ENCODE results near the gene TGOLN2. TPM values are rescaled to one million over a fixed set of nuclear protein-coding genes. Genes with fewer than 3 reads are reported as not detected.
"Not testable (repeated sequence)": the region's sequence is repeated elsewhere in the genome, so short reads cannot be mapped to it uniquely, and the experiment has no call there.

The TGOLN2 gene
- polyA plus RNA-seq (2013, experiment 1 of 2; ENCODE audit: insufficient read length) = 100 TPM
- 87.9 TPM for polyA plus RNA-seq (2013, experiment 2 of 2; ENCODE audit: insufficient read length)

DNA sequence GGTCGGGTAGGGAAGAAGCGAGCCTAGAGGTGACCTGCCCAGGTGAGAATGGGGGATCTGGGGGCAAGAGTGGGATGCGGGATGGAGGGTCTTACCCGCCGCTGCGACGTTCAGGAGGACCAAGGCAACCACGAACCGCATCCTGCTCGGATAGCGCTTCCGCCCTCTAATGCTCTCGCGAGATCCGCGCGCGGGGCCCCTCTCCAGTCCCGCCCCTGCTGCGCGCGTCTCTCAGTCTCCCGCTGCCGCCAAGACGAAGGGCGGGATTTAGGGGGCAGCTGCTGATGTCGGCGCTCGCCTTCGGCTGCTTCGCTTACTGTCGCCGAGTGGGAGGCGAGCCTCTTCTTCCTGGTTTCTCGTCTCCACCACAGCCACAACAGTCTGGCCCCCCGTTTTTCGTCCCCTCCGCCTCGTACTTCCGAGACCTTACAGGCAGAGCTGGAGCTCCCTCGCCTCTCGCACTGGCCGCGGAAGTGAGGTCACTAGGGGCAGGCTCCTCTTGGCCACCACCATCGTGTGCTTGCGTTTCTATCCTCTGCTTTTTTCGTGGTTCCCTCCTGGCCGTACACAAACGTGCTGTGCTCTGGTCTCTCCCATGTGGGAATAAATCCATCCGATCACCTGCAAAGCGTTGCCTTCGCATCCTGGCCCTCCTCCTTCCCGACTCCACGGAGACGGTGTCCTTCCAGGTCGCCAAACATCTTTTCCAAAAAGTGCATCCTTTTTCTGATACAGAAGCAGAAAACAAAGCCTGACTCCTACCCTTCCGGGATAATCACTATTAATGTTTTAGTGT lies at the start of gene TGOLN2:
Gene TGOLN2, minus strand, starts transcription at position 168 of the 796 bp plus-strand sequence. Its CDS starts 27 bp downstream, at position 141.
- peak; percentile 92 for DNase-seq

DNA sequence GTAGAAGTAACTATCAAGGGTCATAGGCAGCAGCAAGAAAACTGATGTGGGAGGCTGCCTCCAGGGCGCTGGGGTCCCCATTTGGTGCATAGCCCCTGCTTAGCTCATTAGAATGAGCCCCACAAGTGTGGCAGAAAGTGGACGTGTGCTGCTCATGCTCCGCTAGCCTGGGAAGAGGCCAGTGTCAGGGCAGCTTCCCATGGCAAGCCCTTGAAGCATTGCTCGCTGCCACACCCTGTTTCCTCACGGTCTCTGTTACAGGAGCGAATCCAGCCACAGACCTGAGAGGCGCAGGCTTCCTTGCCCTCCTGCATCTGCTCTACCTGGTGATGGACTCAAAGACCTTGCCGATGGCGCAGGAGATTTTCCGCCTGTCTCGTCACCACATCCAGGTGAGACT lies 49.3 kb upstream of the TGOLN2 start:
- no peak for DNase-seq

DNA sequence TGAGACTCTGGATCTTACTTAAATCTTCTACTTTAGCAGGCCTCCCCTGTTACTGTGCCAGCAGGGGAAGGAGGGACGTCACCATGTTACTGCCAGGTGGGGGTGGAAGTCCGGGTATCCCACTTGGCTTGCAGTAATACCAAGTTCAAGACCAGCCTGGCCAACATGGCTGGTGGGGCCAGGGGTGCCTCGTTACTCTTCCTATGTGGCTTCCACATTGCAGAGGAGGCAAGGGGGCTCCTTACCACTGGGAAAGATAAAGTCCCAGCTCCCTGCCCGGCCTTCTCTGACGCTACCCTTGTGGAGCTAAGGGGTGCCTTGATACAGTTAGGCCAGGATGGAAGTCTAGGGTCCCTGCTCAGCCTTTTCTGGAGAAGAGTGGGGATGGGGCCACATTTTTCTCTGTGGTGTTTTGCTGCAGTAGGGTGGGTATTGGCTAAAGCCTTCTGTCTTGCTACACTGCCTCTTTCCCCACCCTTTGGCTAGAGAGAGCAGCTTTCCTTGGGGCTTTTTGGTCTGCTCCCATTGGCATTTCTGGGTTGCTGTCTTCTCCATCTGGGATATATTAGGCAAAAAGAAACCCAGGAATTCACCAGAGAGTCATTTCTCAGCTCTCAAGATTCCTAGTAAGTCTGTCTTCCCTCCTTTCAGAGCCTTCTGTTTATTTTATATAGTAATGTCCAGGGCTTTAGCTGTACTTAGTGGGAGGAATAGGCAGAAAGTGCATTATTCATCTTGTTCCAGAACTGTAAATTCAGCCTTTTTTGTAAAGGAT lies 48.7 kb upstream of the TGOLN2 start:
- peak; percentile 21 for DNase-seq

DNA sequence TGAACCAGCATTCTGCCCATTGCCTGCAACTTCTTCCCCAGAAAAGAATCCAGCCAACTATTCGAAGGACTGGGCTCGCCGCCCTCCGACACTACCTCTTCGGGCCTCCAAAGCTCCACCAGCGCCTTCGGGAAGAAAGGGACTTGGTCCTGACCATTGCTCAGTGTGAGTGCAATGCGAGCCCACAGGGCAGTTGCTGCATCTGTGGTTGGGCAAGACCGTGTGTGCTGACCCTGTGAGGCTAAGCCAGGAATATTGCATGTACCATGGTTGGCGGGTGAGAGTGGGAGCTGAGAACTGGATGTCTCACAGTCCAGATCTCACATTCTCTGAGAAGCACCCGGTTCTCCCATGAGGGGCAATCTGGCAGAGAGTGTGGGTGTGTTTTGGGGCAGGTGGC lies 43.3 kb upstream of the TGOLN2 start:
- DNase-seq = no peak

DNA sequence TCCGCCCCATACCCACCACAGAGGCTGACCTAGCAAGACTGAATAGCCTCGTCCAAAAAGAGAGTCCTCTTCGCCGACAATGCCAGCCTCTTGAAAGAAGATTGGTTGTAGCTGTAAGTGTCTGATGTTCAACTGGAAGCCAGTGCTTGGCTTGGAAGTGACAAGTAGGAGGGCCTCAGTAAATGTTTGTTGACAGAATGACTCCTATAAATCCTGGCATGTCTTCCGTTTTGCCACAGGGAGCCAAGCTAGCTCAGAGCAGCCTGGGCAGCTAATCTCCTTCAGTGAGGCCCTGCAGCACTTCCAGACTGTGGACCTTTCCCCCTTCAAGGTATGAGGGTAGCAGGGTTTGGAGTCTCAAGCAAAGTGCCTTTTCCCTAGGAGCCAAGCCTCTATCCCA lies 41.7 kb upstream of the TGOLN2 start:
- peak; percentile 39 for DNase-seq

DNA sequence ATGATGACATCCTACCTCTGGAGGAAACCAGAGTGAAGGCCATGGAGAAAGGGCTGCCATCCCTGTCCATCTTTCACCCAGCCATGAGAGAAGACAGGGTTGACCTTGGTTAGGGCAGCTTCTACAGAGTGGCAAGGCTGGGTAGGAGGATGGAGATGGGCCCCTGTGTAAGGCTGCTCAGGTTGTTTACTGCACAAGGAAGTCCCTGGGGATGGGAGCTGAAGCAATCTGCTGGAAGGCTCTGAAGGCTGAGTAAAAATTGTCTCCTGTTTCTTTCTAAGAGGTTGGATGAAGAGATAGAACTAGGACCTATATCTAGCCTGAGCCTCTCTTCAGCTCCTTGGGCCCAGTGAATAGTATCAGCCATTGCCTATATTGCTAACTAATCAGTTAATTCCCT lies 41.1 kb upstream of the TGOLN2 start:
- no peak for DNase-seq

DNA sequence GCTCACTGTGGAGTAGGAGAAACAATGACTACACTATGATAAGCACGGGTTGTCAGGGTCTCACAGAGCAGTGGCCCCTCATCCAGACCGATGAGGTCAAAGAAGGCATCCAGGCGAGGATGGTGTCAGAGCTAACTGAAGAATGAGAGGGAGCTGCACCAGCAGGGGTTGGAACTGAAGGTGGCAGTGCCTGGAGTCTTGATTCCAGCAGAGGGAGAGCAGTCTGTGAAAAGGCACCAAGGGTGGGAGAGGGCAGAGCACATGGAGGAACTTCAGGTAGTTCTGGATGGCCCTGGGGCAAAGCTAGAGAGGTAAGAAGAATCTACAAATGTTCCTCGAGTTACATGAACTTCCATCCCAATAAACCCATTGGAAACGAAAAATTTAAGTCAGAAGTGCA lies 39.4 kb upstream of the TGOLN2 start:
- no peak for DNase-seq

DNA sequence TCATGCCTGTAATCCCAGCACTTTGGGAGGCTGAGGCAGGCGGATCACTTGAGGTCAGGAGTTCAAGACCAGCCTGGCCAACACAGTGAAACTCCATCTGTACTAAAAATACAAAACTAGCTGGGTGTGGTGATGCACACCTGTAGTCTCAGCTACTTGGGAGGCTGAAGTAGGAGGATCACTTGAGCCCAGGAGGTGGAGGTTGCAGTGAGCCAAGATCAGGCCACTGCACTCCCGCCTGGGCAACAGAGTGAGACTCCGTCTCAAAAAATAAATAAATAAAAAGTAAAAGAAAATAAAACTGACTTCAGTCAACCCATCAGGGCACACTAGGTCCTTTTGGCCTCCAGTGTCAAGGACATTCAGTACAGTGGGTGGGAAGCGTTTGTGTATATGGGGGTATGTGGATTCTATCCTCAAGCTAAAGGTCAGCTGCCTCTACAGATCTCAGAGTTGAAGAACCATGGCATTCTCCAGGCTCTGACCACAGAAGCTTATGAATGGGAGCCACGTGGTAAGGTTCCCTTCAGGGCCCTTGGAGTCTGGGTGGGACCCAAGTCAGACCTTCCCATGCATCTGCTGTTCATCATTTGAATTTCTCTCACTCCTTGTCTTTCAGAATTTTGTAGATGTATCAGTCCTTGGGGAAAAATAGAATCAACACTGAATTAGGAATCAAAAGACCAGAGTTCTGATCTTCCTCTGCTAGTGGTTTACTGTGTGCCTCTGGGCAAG lies 35.0 kb upstream of the TGOLN2 start:
- DNase-seq = not testable (repeated sequence)

DNA sequence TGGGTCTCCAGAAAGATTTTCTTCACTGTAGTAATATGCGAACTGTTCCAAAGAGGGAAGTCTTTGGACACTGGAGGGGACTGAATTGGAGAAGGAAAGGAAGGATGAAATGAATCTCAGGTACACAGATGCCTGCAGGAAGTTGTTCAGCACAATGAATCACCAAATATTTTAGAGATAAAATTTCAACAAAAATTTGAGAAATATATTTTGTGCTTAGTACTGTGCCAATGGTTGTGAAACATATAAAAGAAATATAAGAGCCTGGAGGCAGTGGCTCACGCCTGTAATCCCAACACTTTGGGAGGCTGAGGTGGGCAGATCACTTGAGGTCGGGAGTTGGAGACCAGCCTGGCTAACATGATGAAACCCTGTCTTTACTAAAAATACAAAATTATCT lies 29.9 kb upstream of the TGOLN2 start:
- DNase-seq = no peak

DNA sequence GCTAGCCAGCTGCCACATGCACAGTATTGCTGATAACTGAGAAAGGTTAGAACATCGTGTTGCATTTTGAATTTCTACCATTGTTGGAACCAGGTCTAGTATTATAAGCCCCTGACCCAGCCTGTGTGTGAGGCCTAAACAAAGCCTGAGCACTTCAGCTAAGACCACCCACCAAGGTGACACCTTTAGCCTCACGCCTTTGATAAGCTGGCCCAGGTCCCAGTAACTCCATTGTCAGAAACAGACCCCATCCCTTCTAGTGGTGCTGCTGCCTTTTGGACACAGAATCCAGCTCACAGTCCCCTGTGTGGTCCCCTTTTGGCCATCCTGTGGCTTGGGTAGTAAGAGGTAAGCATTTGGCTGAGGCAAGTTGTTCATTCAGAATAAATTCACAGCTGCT lies 28.4 kb upstream of the TGOLN2 start:
- DNase-seq = no peak

DNA sequence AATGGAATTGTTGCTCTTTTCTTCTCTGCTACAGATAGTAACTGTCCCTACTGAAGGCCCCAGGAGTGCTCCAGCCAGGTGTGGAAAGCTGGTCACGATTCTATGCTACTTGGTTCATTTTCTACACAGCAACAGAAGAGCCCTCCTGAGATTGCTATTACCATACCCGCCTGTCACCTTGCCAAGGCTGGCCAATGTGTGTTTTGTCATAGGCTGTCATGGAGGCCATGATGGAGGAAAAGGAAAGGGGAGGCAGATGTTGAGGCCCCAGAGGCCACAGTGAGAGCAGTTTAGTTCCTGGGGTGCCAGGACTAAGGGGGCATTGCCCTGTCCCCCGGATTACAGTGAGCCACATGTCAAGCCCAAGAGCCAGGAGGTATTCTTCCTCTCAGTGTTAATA lies 27.7 kb upstream of the TGOLN2 start:
- DNase-seq = no peak

DNA sequence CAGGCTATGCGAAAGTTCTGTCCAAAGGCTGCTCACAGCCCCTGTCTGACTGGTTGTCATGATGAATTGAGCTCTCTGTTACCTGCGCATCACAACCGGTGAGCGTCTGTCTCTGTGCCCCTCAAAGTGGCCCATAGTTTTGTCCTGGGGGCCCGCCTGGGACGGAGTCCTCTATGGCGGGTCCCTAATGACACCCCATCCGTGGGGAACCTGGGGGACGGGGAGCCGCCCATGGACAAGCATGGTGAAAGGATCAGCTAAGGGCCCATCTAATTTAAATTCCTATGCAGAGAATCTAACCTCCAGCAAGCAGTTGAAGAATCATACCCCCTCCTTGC lies 27.3 kb upstream of the TGOLN2 start:
- no peak for DNase-seq

DNA sequence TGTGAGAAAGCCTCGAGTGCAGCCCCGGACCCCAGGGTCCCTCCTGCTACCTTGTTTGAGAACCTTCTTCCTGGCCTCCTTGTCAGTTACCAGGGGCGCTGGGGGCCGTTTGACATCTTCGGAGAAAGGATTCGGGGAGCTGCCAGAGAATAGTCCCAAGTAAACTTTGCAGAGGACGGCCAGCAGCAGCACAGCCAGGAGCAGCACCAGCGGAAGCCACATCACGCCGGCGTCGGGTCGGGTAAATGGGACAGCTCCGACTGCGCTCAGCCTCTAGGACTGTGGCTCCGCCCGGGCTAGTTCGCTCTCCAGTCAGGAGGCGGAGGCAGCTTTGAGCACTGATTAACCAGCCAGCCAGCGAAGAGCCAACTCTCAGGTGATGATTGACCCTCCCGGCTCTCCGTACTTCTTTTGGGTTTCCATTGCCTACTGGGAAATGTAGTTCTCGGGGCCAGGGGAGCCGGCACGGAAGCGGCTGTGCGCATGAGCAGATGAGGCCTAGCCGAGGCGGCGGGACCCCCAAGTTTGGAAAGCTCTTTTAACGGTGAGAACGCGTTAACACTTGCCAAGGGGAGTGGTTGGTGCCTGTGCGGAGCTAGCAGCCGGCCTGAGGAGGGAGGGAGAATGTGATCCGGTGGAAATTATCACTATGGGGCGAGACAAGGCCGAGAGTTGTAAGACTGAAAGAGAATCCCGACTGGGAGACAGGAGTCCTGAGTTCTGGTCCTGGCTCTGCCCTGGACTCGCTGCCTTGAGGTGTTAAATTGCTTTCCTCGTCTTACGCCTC lies 26.7 kb upstream of the TGOLN2 start, which contains the start of the genes ELMOD3 and RETSAT:
Gene ELMOD3, plus strand, starts transcription at position 484 of the 787 bp plus-strand sequence. CDS start 2,430 bp downstream, outside the sequence.
Gene RETSAT, minus strand, starts transcription at position 243 of the 787 bp plus-strand sequence. Its CDS starts 21 bp downstream, at position 222.
- peak; percentile 100 for DNase-seq

DNA sequence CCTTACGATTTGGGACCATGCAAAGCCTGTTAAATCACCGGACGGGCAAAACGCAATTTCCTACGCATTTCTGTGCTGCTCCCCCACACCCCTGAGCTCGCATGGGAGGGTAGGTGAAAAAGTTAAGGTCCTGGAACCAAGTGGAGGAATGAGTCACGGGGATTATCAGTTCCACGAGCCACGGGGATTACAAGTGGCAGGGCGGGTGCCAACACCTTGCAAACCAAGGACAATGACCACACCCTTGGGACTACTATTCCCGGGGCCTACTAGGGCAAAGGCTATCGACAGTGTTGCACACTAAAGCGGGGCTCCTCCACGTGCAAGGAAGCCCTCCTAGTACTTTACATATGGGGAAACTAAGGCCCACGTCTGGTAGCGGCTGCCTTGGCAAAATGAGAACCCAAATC lies 26.1 kb upstream of the TGOLN2 start:
- no peak for DNase-seq

DNA sequence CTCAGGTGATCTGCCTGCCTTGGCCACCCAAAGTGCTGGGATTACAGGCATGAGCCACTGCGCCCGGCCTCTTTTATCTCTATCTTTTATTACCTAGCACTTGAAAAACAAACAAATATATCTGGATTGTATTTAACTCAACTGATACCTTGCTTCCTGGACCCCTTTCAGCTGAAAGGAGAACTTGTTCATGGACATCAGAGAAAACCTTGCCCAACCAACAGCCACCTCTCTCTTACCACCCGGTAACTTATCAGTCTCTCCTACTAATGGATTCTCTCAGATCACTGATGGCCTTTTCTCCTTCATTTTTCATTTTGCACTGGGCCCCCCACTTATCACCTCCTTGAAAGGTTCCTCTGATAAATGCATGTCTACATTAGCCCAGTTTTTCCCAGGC lies 19.8 kb upstream of the TGOLN2 start:
- no peak for DNase-seq

DNA sequence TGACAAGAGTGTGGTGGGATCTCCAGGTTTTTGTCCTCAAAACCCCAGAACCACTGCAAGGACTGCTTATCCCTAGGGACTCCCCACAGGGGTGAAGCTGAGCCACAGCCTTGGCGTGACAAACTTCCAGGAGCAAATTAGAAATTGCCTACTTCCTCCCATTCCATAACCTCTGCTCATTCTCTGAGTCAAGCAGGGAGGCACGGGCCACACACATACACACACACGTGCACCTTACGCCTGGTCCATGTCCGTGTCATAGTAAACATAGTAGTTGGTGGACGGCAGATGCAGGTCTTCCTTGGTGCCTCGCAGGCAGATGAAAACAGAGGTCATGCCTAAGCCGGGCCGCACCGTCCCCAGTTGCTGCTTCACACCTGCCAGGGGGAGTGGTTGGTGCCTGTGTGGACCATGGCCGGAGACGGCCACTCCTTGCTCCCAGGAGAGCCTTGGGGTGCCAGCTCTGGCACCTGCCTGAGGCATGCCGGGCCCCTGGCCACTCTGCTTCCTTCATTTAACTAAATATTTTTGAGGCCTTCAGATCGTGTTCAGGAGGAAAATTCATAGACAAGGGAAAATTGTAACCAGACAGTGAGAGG lies 16.7 kb upstream of the TGOLN2 start:
- no peak for DNase-seq

DNA sequence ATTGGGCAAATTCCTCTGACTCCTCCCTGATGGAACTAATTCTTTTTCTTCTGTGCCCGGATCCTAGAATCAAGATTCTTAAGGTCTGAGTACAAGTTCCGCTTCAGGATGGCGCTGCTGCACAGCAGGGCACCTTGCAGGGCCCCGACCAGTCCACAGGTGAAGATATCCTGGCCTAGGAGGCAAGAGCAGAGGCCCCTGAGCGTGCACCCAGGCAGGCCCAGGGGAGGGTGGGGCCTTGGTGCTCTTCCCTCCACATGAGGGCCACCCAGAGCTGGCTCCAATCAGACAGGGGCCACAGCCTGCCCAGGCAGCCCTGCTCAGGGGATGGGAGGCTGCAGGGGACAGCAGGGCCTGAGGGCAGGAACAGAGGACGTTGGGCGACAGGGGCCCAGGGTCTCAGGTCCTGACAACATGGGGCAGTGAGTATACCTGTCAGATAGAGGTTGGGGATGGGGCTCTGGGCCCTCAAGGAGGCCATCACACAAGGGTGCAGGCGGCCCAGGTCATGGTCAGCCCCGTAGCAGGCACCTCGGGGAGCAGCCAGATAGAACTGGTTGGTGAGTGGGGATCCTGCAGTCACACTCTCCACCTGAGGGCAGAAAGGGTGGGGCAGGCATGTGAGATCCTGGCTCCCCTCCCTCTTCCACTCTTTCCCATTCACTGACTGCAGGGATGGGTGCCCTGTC lies 15.6 kb upstream of the TGOLN2 start:
- not testable (repeated sequence) for DNase-seq

DNA sequence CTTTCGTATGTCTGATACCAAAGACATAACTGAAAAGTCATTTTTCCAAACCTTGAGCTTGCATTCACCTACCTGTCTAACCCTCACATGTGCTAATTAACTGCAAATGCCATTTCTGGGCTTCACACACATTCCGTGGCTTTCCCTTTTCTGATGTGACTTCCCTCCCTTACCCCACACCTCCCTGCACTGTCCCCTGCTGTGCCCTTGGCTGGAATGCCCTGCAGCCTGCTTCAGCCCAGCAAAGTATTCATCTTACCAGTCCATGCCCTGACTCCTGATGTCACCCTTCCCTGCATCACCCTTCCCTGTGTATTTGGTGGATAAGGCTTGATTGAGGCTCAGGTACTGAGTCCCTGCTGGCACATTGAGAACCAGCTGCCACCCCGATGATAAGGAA lies 14.4 kb upstream of the TGOLN2 start:
- DNase-seq = no peak

DNA sequence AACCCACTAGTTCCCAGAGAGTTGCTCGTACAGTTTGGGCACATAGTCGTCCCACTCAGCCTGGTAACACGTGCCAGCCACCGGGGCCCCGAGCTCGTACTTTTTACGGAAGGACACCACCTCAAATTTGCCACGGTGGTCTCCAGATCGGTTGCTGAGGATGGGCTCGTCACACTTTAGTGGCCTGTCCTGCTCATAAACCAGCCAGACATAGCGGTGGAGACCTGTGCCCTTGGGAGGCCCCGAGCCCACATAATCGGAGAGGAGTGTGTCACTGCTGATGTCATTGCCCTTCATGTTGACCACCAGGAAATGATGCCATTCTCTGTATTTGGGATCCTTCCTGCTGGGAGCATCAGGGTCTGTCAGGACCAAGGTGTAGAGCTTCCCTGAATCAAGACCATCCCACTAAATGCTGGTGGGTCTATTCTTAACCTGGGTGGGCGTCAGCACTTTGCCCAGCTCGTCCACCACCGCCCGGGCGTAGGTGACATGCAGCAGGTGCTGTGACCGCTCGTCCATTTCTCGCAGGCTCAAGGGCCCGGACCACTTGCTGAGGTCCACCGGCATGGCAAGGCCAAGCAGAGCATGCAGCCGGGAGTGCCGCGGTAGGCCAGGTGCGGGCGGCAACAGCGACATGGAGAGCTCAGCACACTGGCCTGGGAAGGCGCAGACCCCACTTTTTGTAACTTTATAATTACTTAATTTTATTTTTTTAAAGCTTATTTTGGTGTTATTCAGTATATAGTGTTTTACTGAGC lies 13.7 kb upstream of the TGOLN2 start:
- no peak for DNase-seq
